ENCODE measurements around the gene TAS2R40. TPM values are rescaled to one million over a fixed set of nuclear protein-coding genes. Genes with fewer than 3 reads are reported as not detected.

Gene TAS2R40
- total RNA-seq, 1 donor, result not detected

GRCh38 chr7:143243111-143243510 is 21.3 kb downstream of the TAS2R40 start:
- no peaks in the 10 kb centered on the region for H3K79me2 ChIP-seq (ENCODE audit: insufficient read depth, low read length)
- peaks cover 19% of the 10 kb centered on the region for H3K4me1 ChIP-seq (ENCODE audit: insufficient read depth, low read length)
- no peak overlapping the region for H3K4me3 ChIP-seq (ENCODE audit: insufficient read depth, low read length)
- H3K4me2 ChIP-seq (ENCODE audit: insufficient read depth, low read length), result no peak overlapping the region
- H2AFZ ChIP-seq (ENCODE audit: low read length), result no peak overlapping the region
- no peaks in the 10 kb centered on the region for H4K20me1 ChIP-seq (ENCODE audit: insufficient read depth, low read length)
- DNase-seq (ENCODE audit: insufficient read length, low spot score, missing footprints), result no peak
- no peak overlapping the region for H3K27ac ChIP-seq (ENCODE audit: low read depth, low read length)
- H3K9me3 ChIP-seq (ENCODE audit: low read depth, low read length), result no peaks in the 10 kb centered on the region
- peaks cover 5% of the 10 kb centered on the region for H3K27me3 ChIP-seq (ENCODE audit: insufficient read depth, low read length)
- no peak for TF ChIP-seq CTCF (IDR thresholded peaks at IDR 0.05; ENCODE audit: extremely low read depth, low read depth, low read length)
- no peaks in the 10 kb centered on the region for H3K36me3 ChIP-seq (ENCODE audit: insufficient read depth, low read length)

- Histone ChIP-seq H3K36me3 (ENCODE audit: insufficient read depth, low read length) (no peaks in the 10 kb centered on the region), H3K27me3 (ENCODE audit: insufficient read depth, low read length) (peaks cover 5% of the 10 kb centered on the region), H3K79me2 (ENCODE audit: insufficient read depth, low read length) (no peaks in the 10 kb centered on the region), H3K4me1 (ENCODE audit: insufficient read depth, low read length) (peaks cover 19% of the 10 kb centered on the region), H3K27ac (ENCODE audit: low read depth, low read length) (no peak overlapping the region), H3K4me2 (ENCODE audit: insufficient read depth, low read length) (no peak overlapping the region), H2AFZ (ENCODE audit: low read length) (no peak overlapping the region), H4K20me1 (ENCODE audit: insufficient read depth, low read length) (no peaks in the 10 kb centered on the region), H3K4me3 (ENCODE audit: insufficient read depth, low read length) (no peak overlapping the region), H3K9me3 (ENCODE audit: low read depth, low read length) (no peaks in the 10 kb centered on the region)
- no peak for TF ChIP-seq CTCF (IDR thresholded peaks at IDR 0.05; ENCODE audit: extremely low read depth, low read depth, low read length)
- no peak for DNase-seq (ENCODE audit: insufficient read length, low spot score, missing footprints)
Measured at GRCh38 chr7:143243614-143244013, 21.8 kb downstream of the TAS2R40 start.

GRCh38 chr7:143244321-143244720 is 22.5 kb downstream of the TAS2R40 start:
- no peak for TF ChIP-seq CTCF (IDR thresholded peaks at IDR 0.05; ENCODE audit: extremely low read depth, low read depth, low read length)
- Histone ChIP-seq H4K20me1 (ENCODE audit: insufficient read depth, low read length) (no peaks in the 10 kb centered on the region), H3K79me2 (ENCODE audit: insufficient read depth, low read length) (no peaks in the 10 kb centered on the region), H3K4me2 (ENCODE audit: insufficient read depth, low read length) (no peak overlapping the region), H3K27me3 (ENCODE audit: insufficient read depth, low read length) (peaks cover 5% of the 10 kb centered on the region), H3K27ac (ENCODE audit: low read depth, low read length) (no peak overlapping the region), H3K9me3 (ENCODE audit: low read depth, low read length) (no peaks in the 10 kb centered on the region), H2AFZ (ENCODE audit: low read length) (no peak overlapping the region), H3K36me3 (ENCODE audit: insufficient read depth, low read length) (no peaks in the 10 kb centered on the region), H3K4me3 (ENCODE audit: insufficient read depth, low read length) (no peak overlapping the region), H3K4me1 (ENCODE audit: insufficient read depth, low read length) (peaks cover 17% of the 10 kb centered on the region)
- no peak for DNase-seq (ENCODE audit: insufficient read length, low spot score, missing footprints)

GRCh38 chr7:143245123-143245522 is 23.3 kb downstream of the TAS2R40 start:
- DNase-seq (ENCODE audit: insufficient read length, low spot score, missing footprints), result no peak
- Histone ChIP-seq H3K36me3 (ENCODE audit: insufficient read depth, low read length) (no peaks in the 10 kb centered on the region), H3K9me3 (ENCODE audit: low read depth, low read length) (no peaks in the 10 kb centered on the region), H3K4me3 (ENCODE audit: insufficient read depth, low read length) (no peak overlapping the region), H3K27ac (ENCODE audit: low read depth, low read length) (no peak overlapping the region), H2AFZ (ENCODE audit: low read length) (no peak overlapping the region), H3K4me1 (ENCODE audit: insufficient read depth, low read length) (peaks cover 12% of the 10 kb centered on the region), H4K20me1 (ENCODE audit: insufficient read depth, low read length) (no peaks in the 10 kb centered on the region), H3K79me2 (ENCODE audit: insufficient read depth, low read length) (no peaks in the 10 kb centered on the region), H3K4me2 (ENCODE audit: insufficient read depth, low read length) (no peak overlapping the region), H3K27me3 (ENCODE audit: insufficient read depth, low read length) (peaks cover 5% of the 10 kb centered on the region)
- no peak for TF ChIP-seq CTCF (IDR thresholded peaks at IDR 0.05; ENCODE audit: extremely low read depth, low read depth, low read length)

Measured in osteoblast (primary cell).